ENCODE data around the gene ACP4. TPM values are rescaled to one million over a fixed set of nuclear protein-coding genes. Genes with fewer than 3 reads are reported as not detected.

The ACP4 gene
- total RNA-seq, 2 donors from 2014 or later, result not detected

DNA sequence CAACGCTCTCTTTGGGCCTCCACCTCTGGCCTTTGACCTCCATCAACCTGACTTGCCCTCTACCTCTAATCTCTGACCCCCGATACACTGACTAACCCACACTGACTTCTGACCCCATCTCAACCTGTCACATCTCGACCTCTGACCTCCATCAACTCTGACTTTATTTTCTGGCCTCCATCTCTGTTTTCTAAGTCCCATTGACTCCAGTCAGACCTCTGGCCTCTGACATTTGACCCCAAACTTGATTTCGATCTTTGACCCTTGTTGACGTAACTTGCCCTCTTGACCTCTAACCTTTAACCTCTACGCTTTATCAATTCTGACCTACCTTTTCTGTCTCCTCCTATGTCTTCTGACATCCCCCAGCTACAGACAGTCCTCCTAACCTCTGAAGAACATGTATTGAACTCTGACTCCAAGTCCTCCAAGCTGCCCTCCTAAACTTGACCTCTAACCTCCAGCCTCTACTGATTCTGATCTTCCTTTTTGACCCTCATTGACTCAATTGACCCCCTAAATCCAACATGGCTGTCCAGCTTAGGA is 780 bp downstream of the ACP4 start:
- Histone ChIP-seq H3K4me3 (ENCODE audit: low read length) (no peak overlapping the region), H3K27me3 (ENCODE audit: control insufficient read depth, insufficient read depth, low read length, poor library complexity, severe bottlenecking) (no peaks in the 10 kb centered on the region), H3K9me3 (ENCODE audit: control insufficient read depth, low read length) (no peaks in the 10 kb centered on the region), H3K9ac (ENCODE audit: extremely low read depth, low read length, poor library complexity, severe bottlenecking) (no peak overlapping the region), H3K36me3 (ENCODE audit: control insufficient read depth, insufficient read depth, low read length) (peaks cover 5% of the 10 kb centered on the region), H3K4me1 (ENCODE audit: control insufficient read depth, insufficient read depth, low read length) (no peaks in the 10 kb centered on the region), H3K27ac (ENCODE audit: low read depth, low read length) (no peak overlapping the region)
- H3K27ac Mint-ChIP-seq, result no peak overlapping the region
- no peaks in the 10 kb centered on the region for H3K4me1 Mint-ChIP-seq
- H3K4me3 Mint-ChIP-seq, result no peak overlapping the region
- H3K36me3 Mint-ChIP-seq (ENCODE audit: low read depth), result no peaks in the 10 kb centered on the region
- TF ChIP-seq, protein P1, sequence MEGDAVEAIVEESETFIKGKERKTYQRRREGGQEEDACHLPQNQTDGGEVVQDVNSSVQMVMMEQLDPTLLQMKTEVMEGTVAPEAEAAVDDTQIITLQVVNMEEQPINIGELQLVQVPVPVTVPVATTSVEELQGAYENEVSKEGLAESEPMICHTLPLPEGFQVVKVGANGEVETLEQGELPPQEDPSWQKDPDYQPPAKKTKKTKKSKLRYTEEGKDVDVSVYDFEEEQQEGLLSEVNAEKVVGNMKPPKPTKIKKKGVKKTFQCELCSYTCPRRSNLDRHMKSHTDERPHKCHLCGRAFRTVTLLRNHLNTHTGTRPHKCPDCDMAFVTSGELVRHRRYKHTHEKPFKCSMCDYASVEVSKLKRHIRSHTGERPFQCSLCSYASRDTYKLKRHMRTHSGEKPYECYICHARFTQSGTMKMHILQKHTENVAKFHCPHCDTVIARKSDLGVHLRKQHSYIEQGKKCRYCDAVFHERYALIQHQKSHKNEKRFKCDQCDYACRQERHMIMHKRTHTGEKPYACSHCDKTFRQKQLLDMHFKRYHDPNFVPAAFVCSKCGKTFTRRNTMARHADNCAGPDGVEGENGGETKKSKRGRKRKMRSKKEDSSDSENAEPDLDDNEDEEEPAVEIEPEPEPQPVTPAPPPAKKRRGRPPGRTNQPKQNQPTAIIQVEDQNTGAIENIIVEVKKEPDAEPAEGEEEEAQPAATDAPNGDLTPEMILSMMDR (conservative IDR thresholded peaks at IDR 0.05), result no peak
- H3K27me3 Mint-ChIP-seq (ENCODE audit: insufficient read depth), result peaks cover 15% of the 10 kb centered on the region
- 87 to 97% methylated on average over 6 of the region's 6 CpGs for WGBS, 2 experiments (ENCODE audit: insufficient coverage in 1 of 2, insufficient read length in 1 of 2)
- H3K9me3 Mint-ChIP-seq, result no peaks in the 10 kb centered on the region
- no peak for DNase-seq

DNA sequence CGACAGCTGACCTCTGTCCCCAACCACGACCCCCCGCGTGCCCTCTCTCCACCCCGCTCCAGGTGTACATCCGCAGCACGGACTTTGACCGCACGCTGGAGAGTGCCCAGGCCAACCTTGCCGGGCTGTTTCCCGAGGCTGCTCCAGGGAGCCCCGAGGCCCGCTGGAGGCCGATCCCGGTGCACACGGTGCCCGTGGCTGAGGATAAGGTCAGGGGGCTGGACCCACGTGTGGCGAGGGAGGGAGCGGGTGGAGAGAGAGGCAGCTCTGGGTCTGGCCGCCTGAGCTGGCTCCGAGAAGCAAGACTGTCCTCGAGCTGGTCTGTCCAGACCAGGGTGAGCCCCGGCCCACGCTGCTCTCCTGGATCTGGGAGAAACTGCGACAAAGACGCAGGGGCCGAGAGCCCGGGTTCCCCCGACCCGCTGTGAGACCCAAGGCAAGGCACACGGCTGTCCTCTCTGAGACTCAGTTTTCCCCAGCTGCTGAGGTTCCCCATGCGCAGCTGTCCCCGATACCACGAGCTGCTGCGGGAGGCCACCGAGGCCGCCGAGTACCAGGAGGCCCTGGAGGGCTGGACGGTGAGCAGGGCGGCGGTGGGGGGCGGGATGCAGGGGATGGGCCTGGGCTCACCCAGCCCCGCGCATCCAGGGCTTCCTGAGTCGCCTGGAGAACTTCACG is 1.5 kb downstream of the ACP4 start:
- no peaks in the 10 kb centered on the region for H3K4me1 Mint-ChIP-seq
- no peak overlapping the region for H3K4me3 Mint-ChIP-seq
- peaks cover 12% of the 10 kb centered on the region for H3K27me3 Mint-ChIP-seq (ENCODE audit: insufficient read depth)
- TF ChIP-seq, protein P1 (conservative IDR thresholded peaks at IDR 0.05), result no peak
- H3K27ac ChIP-seq (ENCODE audit: low read depth, low read length), result no peak overlapping the region
- no peaks in the 10 kb centered on the region for H3K36me3 Mint-ChIP-seq (ENCODE audit: low read depth)
- H3K36me3 ChIP-seq (ENCODE audit: control insufficient read depth, insufficient read depth, low read length), result peaks cover 8% of the 10 kb centered on the region
- no peaks in the 10 kb centered on the region for H3K27me3 ChIP-seq (ENCODE audit: control insufficient read depth, insufficient read depth, low read length, poor library complexity, severe bottlenecking)
- WGBS, 2 experiments (ENCODE audit: insufficient coverage in 1 of 2, insufficient read length in 1 of 2), result 90 to 93% methylated on average over 26 to 47 of the region's 47 CpGs
- no peak overlapping the region for H3K27ac Mint-ChIP-seq
- no peaks in the 10 kb centered on the region for H3K4me1 ChIP-seq (ENCODE audit: control insufficient read depth, insufficient read depth, low read length)
- no peak overlapping the region for H3K4me3 ChIP-seq (ENCODE audit: low read length)
- no peak overlapping the region for H3K9ac ChIP-seq (ENCODE audit: extremely low read depth, low read length, poor library complexity, severe bottlenecking)
- peak; percentile 73 for DNase-seq
- no peaks in the 10 kb centered on the region for H3K9me3 Mint-ChIP-seq
- no peaks in the 10 kb centered on the region for H3K9me3 ChIP-seq (ENCODE audit: control insufficient read depth, low read length)

DNA sequence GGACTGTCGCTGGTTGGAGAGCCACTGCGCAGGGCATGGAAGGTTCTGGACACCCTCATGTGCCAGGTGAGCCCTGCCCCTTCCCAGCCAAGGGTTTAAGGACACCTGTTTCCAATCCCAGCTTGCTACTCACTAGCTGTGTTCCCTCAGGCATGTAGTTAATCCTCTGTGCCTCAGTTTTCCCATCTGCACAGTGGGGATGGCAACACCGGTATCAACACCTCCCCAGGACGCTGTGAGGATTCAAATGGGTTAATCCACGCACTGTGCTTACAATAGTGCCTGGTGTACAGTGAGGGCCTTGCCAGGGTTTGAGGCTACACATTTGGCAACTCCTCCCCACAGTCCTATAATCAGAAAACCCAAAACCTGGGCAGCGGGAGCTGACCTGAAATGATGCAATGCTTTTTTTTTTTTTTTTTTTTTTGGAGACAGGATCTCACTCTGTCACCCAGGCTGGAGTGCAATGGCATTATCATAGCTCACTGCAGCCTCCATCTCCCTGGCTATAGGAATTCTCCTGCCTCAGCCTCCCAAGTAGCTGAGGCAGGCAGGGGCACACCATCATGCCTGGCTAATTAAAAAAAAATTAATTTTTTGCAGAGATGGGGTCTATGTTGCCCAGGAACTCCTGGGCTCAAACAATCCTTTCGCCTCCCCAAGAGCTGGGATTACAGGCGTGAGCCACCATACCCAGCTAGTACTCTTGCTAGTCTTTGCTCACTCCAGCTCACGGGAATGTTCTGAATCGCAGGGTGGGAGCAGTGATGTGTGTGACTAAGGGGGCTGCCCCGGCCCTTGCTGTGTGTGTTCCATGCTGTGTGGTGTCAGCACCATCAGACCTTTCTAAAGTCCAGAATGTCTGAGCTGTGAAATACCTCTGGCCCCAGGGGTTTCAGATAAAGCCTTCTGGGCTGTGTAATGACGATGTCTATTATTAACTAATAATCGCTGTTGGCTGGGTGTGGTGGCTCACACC is 2.3 kb downstream of the ACP4 start:
- DNase-seq, result no peak
- Mint-ChIP-seq H3K4me1 (no peaks in the 10 kb centered on the region), H3K27ac (no peak overlapping the region), H3K36me3 (ENCODE audit: low read depth) (peaks cover 5% of the 10 kb centered on the region), H3K4me3 (no peak overlapping the region), H3K9me3 (no peaks in the 10 kb centered on the region), H3K27me3 (ENCODE audit: insufficient read depth) (peaks cover 10% of the 10 kb centered on the region)
- Histone ChIP-seq H3K9ac (ENCODE audit: extremely low read depth, low read length, poor library complexity, severe bottlenecking) (no peak overlapping the region), H3K4me1 (ENCODE audit: control insufficient read depth, insufficient read depth, low read length) (no peaks in the 10 kb centered on the region), H3K27me3 (ENCODE audit: control insufficient read depth, insufficient read depth, low read length, poor library complexity, severe bottlenecking) (no peaks in the 10 kb centered on the region), H3K9me3 (ENCODE audit: control insufficient read depth, low read length) (no peaks in the 10 kb centered on the region), H3K36me3 (ENCODE audit: control insufficient read depth, insufficient read depth, low read length) (peaks cover 16% of the 10 kb centered on the region), H3K4me3 (ENCODE audit: low read length) (no peak overlapping the region), H3K27ac (ENCODE audit: low read depth, low read length) (no peak overlapping the region)
- TF ChIP-seq, protein P1 (conservative IDR thresholded peaks at IDR 0.05), result no peak
- 91 to 96% methylated on average over 8 to 13 of the region's 13 CpGs for WGBS, 2 experiments (ENCODE audit: insufficient coverage in 1 of 2, insufficient read length in 1 of 2)
